Measurements from ENCODE around the gene SPRYD3.
"Not testable (repeated sequence)": the region's sequence is repeated elsewhere in the genome, so short reads cannot be mapped to it uniquely, and the experiment has no call there.

The SPRYD3 gene

GRCh38 chr12:53118751-53119300 lies 39.6 kb upstream of the SPRYD3 start:
- Histone ChIP-seq H3K4me3 (ENCODE audit: control insufficient read depth in 1 of 7, extremely low read depth in 1 of 7, insufficient read depth in 4 of 7, low read depth in 2 of 7, low read length in 6 of 7) (no peak overlapping the region), H3K36me3 (ENCODE audit: control insufficient read depth in 4 of 4, insufficient read depth in 4 of 4, low read length in 3 of 4) (no peaks in the 10 kb centered on the region), H3K27ac (ENCODE audit: insufficient read depth in 1 of 2, low read depth in 1 of 2, low read length in 2 of 2, poor library complexity in 1 of 2, severe bottlenecking in 2 of 2) (no peak overlapping the region), H3K4me1 (ENCODE audit: control extremely low read depth in 1 of 4, control insufficient read depth in 4 of 4, insufficient read depth in 4 of 4, low read length in 3 of 4) (no peaks in the 10 kb centered on the region), H3K27me3 (replicated peaks in 2 of 5; ENCODE audit: control insufficient read depth in 4 of 5, insufficient read depth in 5 of 5, low read length in 4 of 5) (no peaks in the 10 kb centered on the region), H3K9me3 (ENCODE audit: control extremely low read depth in 1 of 5, control insufficient read depth in 4 of 5, insufficient read depth in 2 of 5, low read depth in 1 of 5, low read length in 4 of 5) (no peaks in the 10 kb centered on the region)
- ChIA-PET POLR2A (no interaction called here), CTCF (no interaction called here)
- 99% methylated on average over 6 of the region's 8 CpGs for WGBS (ENCODE audit: insufficient coverage)
- no peak for DNase-seq

- no peak overlapping the region for H3K27ac ChIP-seq (ENCODE audit: insufficient read depth in 1 of 2, low read depth in 1 of 2, low read length in 2 of 2, poor library complexity in 1 of 2, severe bottlenecking in 2 of 2)
- POLR2A ChIA-PET: no interaction called here
- WGBS (ENCODE audit: insufficient coverage): 98% methylated on average over 8 of the region's 8 CpGs
- no peaks in the 10 kb centered on the region for H3K9me3 ChIP-seq (ENCODE audit: control extremely low read depth in 1 of 5, control insufficient read depth in 4 of 5, insufficient read depth in 2 of 5, low read depth in 1 of 5, low read length in 4 of 5)
- CTCF ChIA-PET: interaction anchor here (0.9 to 1.2 kb wide), 3 partner anchors 14 to 78 kb away, joined by 3 to 4 read pairs (median 4); no protein-coding TSS in a partner anchor
- no peak for DNase-seq
- no peaks in the 10 kb centered on the region for H3K4me1 ChIP-seq (ENCODE audit: control extremely low read depth in 1 of 4, control insufficient read depth in 4 of 4, insufficient read depth in 4 of 4, low read length in 3 of 4)
- no peaks in the 10 kb centered on the region for H3K36me3 ChIP-seq (ENCODE audit: control insufficient read depth in 4 of 4, insufficient read depth in 4 of 4, low read length in 3 of 4)
- H3K4me3 ChIP-seq (ENCODE audit: control insufficient read depth in 1 of 7, extremely low read depth in 1 of 7, insufficient read depth in 4 of 7, low read depth in 2 of 7, low read length in 6 of 7): no peak overlapping the region
- H3K27me3 ChIP-seq (replicated peaks in 2 of 5; ENCODE audit: control insufficient read depth in 4 of 5, insufficient read depth in 5 of 5, low read length in 4 of 5): no peaks in the 10 kb centered on the region
These were observed 36.9 kb upstream of the SPRYD3 start for GRCh38 chr12:53115891-53116648.

- Histone ChIP-seq H3K9me3 (ENCODE audit: control extremely low read depth in 1 of 5, control insufficient read depth in 4 of 5, insufficient read depth in 2 of 5, low read depth in 1 of 5, low read length in 4 of 5) (no peaks in the 10 kb centered on the region), H3K36me3 (ENCODE audit: control insufficient read depth in 4 of 4, insufficient read depth in 4 of 4, low read length in 3 of 4) (no peaks in the 10 kb centered on the region), H3K27me3 (replicated peaks in 2 of 5; ENCODE audit: control insufficient read depth in 4 of 5, insufficient read depth in 5 of 5, low read length in 4 of 5) (no peaks in the 10 kb centered on the region), H3K27ac (ENCODE audit: insufficient read depth in 1 of 2, low read depth in 1 of 2, low read length in 2 of 2, poor library complexity in 1 of 2, severe bottlenecking in 2 of 2) (no peak overlapping the region), H3K4me1 (ENCODE audit: control extremely low read depth in 1 of 4, control insufficient read depth in 4 of 4, insufficient read depth in 4 of 4, low read length in 3 of 4) (no peaks in the 10 kb centered on the region), H3K4me3 (ENCODE audit: control insufficient read depth in 1 of 7, extremely low read depth in 1 of 7, insufficient read depth in 4 of 7, low read depth in 2 of 7, low read length in 6 of 7) (no peak overlapping the region)
- CTCF ChIA-PET: interaction anchor here (0.9 to 1.1 kb wide), 3 partner anchors 39 to 77 kb away, joined by 3 to 4 read pairs (median 3); no protein-coding TSS in a partner anchor
- 91% methylated on average over 31 of the region's 33 CpGs for WGBS (ENCODE audit: insufficient coverage)
- POLR2A ChIA-PET: no interaction called here
- DNase-seq: no peak
These were observed 36.1 kb upstream of the SPRYD3 start for GRCh38 chr12:53115112-53115890.

- Histone ChIP-seq H3K4me1 (ENCODE audit: control extremely low read depth in 1 of 4, control insufficient read depth in 4 of 4, insufficient read depth in 4 of 4, low read length in 3 of 4) (no peaks in the 10 kb centered on the region), H3K4me3 (ENCODE audit: control insufficient read depth in 1 of 7, extremely low read depth in 1 of 7, insufficient read depth in 4 of 7, low read depth in 2 of 7, low read length in 6 of 7) (no peak overlapping the region), H3K27me3 (replicated peaks in 2 of 5; ENCODE audit: control insufficient read depth in 4 of 5, insufficient read depth in 5 of 5, low read length in 4 of 5) (no peaks in the 10 kb centered on the region), H3K36me3 (ENCODE audit: control insufficient read depth in 4 of 4, insufficient read depth in 4 of 4, low read length in 3 of 4) (no peaks in the 10 kb centered on the region), H3K9me3 (ENCODE audit: control extremely low read depth in 1 of 5, control insufficient read depth in 4 of 5, insufficient read depth in 2 of 5, low read depth in 1 of 5, low read length in 4 of 5) (no peaks in the 10 kb centered on the region), H3K27ac (ENCODE audit: insufficient read depth in 1 of 2, low read depth in 1 of 2, low read length in 2 of 2, poor library complexity in 1 of 2, severe bottlenecking in 2 of 2) (no peak overlapping the region)
- DNase-seq: no peak
- ChIA-PET POLR2A (no interaction called here), CTCF (no interaction called here)
These were observed 34.8 kb upstream of the SPRYD3 start for GRCh38 chr12:53113951-53114350.

- H3K4me1 ChIP-seq (ENCODE audit: control extremely low read depth in 1 of 4, control insufficient read depth in 4 of 4, insufficient read depth in 4 of 4, low read length in 3 of 4): no peaks in the 10 kb centered on the region
- H3K27ac ChIP-seq (ENCODE audit: insufficient read depth in 1 of 2, low read depth in 1 of 2, low read length in 2 of 2, poor library complexity in 1 of 2, severe bottlenecking in 2 of 2): no peak overlapping the region
- no peaks in the 10 kb centered on the region for H3K9me3 ChIP-seq (ENCODE audit: control extremely low read depth in 1 of 5, control insufficient read depth in 4 of 5, insufficient read depth in 2 of 5, low read depth in 1 of 5, low read length in 4 of 5)
- ChIA-PET POLR2A (no interaction called here), CTCF (no interaction called here)
- no peaks in the 10 kb centered on the region for H3K27me3 ChIP-seq (replicated peaks in 2 of 5; ENCODE audit: control insufficient read depth in 4 of 5, insufficient read depth in 5 of 5, low read length in 4 of 5)
- no peak overlapping the region for H3K4me3 ChIP-seq (ENCODE audit: control insufficient read depth in 1 of 7, extremely low read depth in 1 of 7, insufficient read depth in 4 of 7, low read depth in 2 of 7, low read length in 6 of 7)
- no peaks in the 10 kb centered on the region for H3K36me3 ChIP-seq (ENCODE audit: control insufficient read depth in 4 of 4, insufficient read depth in 4 of 4, low read length in 3 of 4)
- no peak for DNase-seq
- WGBS (ENCODE audit: insufficient coverage): 99% methylated on average over 11 of the region's 12 CpGs
These were observed 34.0 kb upstream of the SPRYD3 start for GRCh38 chr12:53113136-53113705.

GRCh38 chr12:53112431-53112830 lies 33.2 kb upstream of the SPRYD3 start:
- H3K27me3 ChIP-seq (replicated peaks in 2 of 5; ENCODE audit: control insufficient read depth in 4 of 5, insufficient read depth in 5 of 5, low read length in 4 of 5); H3K4me3 ChIP-seq (ENCODE audit: control insufficient read depth in 1 of 7, extremely low read depth in 1 of 7, insufficient read depth in 4 of 7, low read depth in 2 of 7, low read length in 6 of 7); DNase-seq; H3K27ac ChIP-seq (ENCODE audit: insufficient read depth in 1 of 2, low read depth in 1 of 2, low read length in 2 of 2, poor library complexity in 1 of 2, severe bottlenecking in 2 of 2); H3K9me3 ChIP-seq (ENCODE audit: control extremely low read depth in 1 of 5, control insufficient read depth in 4 of 5, insufficient read depth in 2 of 5, low read depth in 1 of 5, low read length in 4 of 5); H3K4me1 ChIP-seq (ENCODE audit: control extremely low read depth in 1 of 4, control insufficient read depth in 4 of 4, insufficient read depth in 4 of 4, low read length in 3 of 4); POLR2A ChIA-PET; H3K36me3 ChIP-seq (ENCODE audit: control insufficient read depth in 4 of 4, insufficient read depth in 4 of 4, low read length in 3 of 4): not testable (repeated sequence)
- CTCF ChIA-PET: interaction anchor here (1.4 kb wide), 1 partner anchor 9 kb away, joined by 4 read pairs; the partner anchor contains the start of gene SOAT2
- 93% methylated on average over 3 of the region's 7 CpGs for WGBS (ENCODE audit: insufficient coverage)

GRCh38 chr12:53107122-53107521 lies 27.9 kb upstream of the SPRYD3 start:
- Histone ChIP-seq H3K36me3 (ENCODE audit: control insufficient read depth in 4 of 4, insufficient read depth in 4 of 4, low read length in 3 of 4) (no peaks in the 10 kb centered on the region), H3K4me1 (ENCODE audit: control extremely low read depth in 1 of 4, control insufficient read depth in 4 of 4, insufficient read depth in 4 of 4, low read length in 3 of 4) (peaks cover 5 to 29% (median 26%) of the 10 kb centered on the region in 4 experiments), H3K4me3 (ENCODE audit: control insufficient read depth in 1 of 7, extremely low read depth in 1 of 7, insufficient read depth in 4 of 7, low read depth in 2 of 7, low read length in 6 of 7) (no peak overlapping the region), H3K9me3 (ENCODE audit: control extremely low read depth in 1 of 5, control insufficient read depth in 4 of 5, insufficient read depth in 2 of 5, low read depth in 1 of 5, low read length in 4 of 5) (no peaks in the 10 kb centered on the region), H3K27ac (ENCODE audit: insufficient read depth in 1 of 2, low read depth in 1 of 2, low read length in 2 of 2, poor library complexity in 1 of 2, severe bottlenecking in 2 of 2) (no peak overlapping the region), H3K27me3 (replicated peaks in 2 of 5; ENCODE audit: control insufficient read depth in 4 of 5, insufficient read depth in 5 of 5, low read length in 4 of 5) (no peaks in the 10 kb centered on the region)
- ChIA-PET CTCF (no interaction called here), POLR2A (no interaction called here)
- DNase-seq: no peak
- WGBS (ENCODE audit: insufficient coverage): 79% methylated on average over 5 of the region's 7 CpGs
